Osteocyte (in vitro differentiated cells): ENCODE results near the gene RTCA. TPM values are rescaled to one million over a fixed set of nuclear protein-coding genes. Genes with fewer than 3 reads are reported as not detected.

Source experiments
- DNase-seq: peaks from one replicate; pipeline ENCODE4 v3.0.0; 2021; ENCODE audit warnings: mixed read lengths; ENCODE audit not compliant: unreplicated experiment; ENCODE audit errors: extremely low spot score
- H3K27ac Mint-ChIP-seq: one replicate; pipeline ENCODE4 v1.8.0; 2021; ENCODE audit warnings: mild to moderate bottlenecking, mixed read lengths; ENCODE audit not compliant: unreplicated experiment
- H3K27me3 Mint-ChIP-seq: one replicate; pipeline ENCODE4 v1.8.0; 2021; ENCODE audit warnings: mixed read lengths; ENCODE audit not compliant: unreplicated experiment
- H3K36me3 Mint-ChIP-seq: one replicate; pipeline ENCODE4 v1.8.0; 2021; ENCODE audit warnings: mixed read lengths; ENCODE audit not compliant: unreplicated experiment
- H3K4me1 Mint-ChIP-seq: one replicate; pipeline ENCODE4 v1.8.0; 2021; ENCODE audit warnings: mixed read lengths; ENCODE audit not compliant: unreplicated experiment
- H3K4me3 Mint-ChIP-seq: one replicate; pipeline ENCODE4 v1.8.0; 2021; ENCODE audit warnings: mild to moderate bottlenecking, moderate library complexity, mixed read lengths; ENCODE audit not compliant: unreplicated experiment
- H3K9me3 Mint-ChIP-seq: one replicate; pipeline ENCODE4 v1.8.0; 2021; ENCODE audit warnings: mixed read lengths; ENCODE audit not compliant: unreplicated experiment
- long read RNA-seq: library from polyadenylated mRNA; unstranded; transcript quantifications from one replicate; pipeline ENCODE4 v2.0.0, GENCODE V29; 2021
- total RNA-seq: library from RNA; stranded (reverse); gene quantifications from 2 replicates; pipeline ENCODE4 v1.2.1, GENCODE V29; 2021
- TF ChIP-seq, protein P1 (sequence below): fragments of 200-600 bp; sonication (generic); IDR thresholded peaks from 2 replicates; pipeline ENCODE4 v1.5.0; 2021; ENCODE audit warnings: antibody characterized with exemption, mild to moderate bottlenecking, moderate library complexity

Gene RTCA
- 30.0 and 30.5 TPM in 2 replicates for total RNA-seq
- long read RNA-seq, transcript RTCA-203 (11 exons, 2,535 nt): major isoform, 208 of 259 reads
- long read RNA-seq, partial matches to known transcripts: 6 of 259 reads
- long read RNA-seq, other reads (novel, unspliced or antisense): 42 of 259 reads

DNA sequence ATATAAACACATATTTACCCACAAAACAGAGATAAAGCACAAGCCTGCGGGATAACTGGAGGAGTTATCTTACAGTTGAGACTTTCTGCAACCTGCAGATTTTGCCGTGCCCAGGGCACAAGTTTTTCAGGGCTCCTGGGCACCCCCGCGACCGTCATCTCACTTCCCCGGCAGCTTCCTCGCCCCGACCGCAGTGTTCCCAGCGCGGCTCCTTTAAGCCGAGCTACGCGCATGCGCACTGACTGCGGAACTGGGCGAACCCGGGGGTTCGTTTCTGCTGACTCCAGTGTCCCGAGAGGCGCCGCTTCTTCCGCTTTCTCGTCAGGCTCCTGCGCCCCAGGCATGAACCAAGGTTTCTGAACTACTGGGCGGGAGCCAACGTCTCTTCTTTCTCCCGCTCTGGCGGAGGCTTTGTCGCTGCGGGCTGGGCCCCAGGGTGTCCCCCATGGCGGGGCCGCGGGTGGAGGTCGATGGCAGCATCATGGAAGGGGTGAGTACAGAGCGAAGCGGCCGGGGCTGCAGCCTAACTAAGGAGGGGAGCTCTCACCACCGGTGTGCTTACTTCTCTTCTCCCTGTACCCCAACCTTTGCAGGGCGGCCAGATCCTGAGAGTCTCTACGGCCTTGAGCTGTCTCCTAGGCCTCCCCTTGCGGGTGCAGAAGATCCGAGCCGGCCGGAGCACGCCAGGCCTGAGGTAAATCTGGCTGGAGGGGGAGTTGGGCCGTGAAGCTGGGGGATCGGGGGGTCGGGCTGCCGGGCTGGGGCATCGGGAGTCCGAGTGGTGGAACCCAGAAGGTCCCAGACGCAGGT, at the start of gene RTCA:
RTCA (plus strand) TSS at position 286 of the 810 bp plus-strand sequence; CDS start at position 446, 160 bp downstream.
- peaks cover 8% of the 10 kb centered on the region for H3K9me3 Mint-ChIP-seq
- H3K36me3 Mint-ChIP-seq: peaks cover 29% of the 10 kb centered on the region
- H3K27me3 Mint-ChIP-seq: no peaks in the 10 kb centered on the region
- H3K4me1 Mint-ChIP-seq: peaks cover 16% of the 10 kb centered on the region
- peak; percentile 97 for DNase-seq
- peak within 1 kb of the TSS; percentile 100 for H3K4me3 Mint-ChIP-seq
- TF ChIP-seq, protein P1, sequence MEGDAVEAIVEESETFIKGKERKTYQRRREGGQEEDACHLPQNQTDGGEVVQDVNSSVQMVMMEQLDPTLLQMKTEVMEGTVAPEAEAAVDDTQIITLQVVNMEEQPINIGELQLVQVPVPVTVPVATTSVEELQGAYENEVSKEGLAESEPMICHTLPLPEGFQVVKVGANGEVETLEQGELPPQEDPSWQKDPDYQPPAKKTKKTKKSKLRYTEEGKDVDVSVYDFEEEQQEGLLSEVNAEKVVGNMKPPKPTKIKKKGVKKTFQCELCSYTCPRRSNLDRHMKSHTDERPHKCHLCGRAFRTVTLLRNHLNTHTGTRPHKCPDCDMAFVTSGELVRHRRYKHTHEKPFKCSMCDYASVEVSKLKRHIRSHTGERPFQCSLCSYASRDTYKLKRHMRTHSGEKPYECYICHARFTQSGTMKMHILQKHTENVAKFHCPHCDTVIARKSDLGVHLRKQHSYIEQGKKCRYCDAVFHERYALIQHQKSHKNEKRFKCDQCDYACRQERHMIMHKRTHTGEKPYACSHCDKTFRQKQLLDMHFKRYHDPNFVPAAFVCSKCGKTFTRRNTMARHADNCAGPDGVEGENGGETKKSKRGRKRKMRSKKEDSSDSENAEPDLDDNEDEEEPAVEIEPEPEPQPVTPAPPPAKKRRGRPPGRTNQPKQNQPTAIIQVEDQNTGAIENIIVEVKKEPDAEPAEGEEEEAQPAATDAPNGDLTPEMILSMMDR: no peak
- H3K27ac Mint-ChIP-seq: peak within 1 kb of the TSS; percentile 96

DNA sequence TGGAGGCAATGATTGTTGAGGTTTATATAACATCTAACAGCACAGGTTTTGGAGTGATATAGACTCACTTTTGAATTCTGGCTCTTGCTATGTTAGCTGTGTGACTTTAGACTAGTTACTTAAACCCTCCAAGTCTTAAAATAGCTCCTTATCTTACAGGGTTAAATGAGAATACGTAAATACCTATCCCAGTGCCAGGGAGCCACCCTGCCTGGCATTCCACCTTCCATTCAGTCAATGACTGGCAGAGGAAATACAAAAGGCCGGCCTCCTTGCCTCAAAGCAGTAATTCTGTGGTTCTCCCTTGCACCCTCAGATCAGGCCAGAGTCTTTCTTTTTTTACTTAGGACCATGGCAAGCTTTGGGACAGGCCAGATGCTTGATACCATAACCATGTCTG, 48.2 kb upstream of the RTCA start:
- TF ChIP-seq, protein P1: no peak
- H3K27me3 Mint-ChIP-seq: no peaks in the 10 kb centered on the region
- no peaks in the 10 kb centered on the region for H3K4me1 Mint-ChIP-seq

DNA sequence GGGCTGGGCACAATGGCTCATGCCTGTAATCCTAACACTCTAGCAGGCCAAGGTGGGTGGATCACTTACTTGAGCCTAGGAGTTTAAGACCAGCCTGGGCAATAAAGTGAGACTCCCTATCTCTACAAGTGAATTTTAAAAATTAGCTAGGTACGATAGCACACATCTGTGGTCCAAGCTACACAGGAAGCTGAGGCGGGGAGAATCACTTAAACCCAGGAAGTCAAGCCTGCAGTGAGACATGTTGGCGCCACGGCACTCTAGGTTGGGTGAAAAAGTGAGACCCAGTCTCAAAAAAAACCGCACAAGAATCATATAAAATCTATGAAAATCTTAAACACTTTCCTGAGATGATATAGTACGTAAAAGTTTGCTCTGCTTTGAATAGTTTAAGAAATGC, 46.6 kb upstream of the RTCA start:
- TF ChIP-seq, protein P1: no peak
- no peak for DNase-seq
- Mint-ChIP-seq H3K4me1 (no peaks in the 10 kb centered on the region), H3K9me3 (no peaks in the 10 kb centered on the region), H3K27me3 (no peaks in the 10 kb centered on the region), H3K27ac (no peak overlapping the region), H3K4me3 (no peak overlapping the region), H3K36me3 (peaks cover 23% of the 10 kb centered on the region)

More for the DNA sequence above, 48.2 kb upstream of the RTCA start:
- Mint-ChIP-seq H3K4me3 (no peak overlapping the region), H3K36me3 (peaks cover 29% of the 10 kb centered on the region), H3K27ac (no peak overlapping the region), H3K9me3 (no peaks in the 10 kb centered on the region)
- DNase-seq: no peak

DNA sequence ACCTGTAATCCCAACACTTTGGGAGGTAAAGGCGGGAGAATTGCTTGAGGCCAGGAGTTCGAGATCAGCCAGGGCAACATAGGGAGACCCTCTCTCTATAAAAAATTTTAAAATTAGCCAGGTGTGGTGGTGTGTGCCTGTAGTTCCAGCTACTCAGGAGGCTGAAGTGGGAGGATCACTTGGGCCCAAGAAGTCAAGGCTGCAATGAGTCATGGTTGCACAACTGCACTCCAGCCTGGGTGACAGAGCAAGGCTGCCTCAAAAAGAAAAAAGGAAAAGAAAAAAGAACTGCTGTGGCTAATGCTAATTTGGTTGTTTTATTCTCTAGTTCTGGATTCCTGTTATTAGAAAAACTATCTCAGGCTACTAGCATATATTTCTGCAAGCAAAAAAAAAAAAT, 46.1 kb upstream of the RTCA start:
- H3K9me3 Mint-ChIP-seq: no peaks in the 10 kb centered on the region
- no peak overlapping the region for H3K4me3 Mint-ChIP-seq

DNA sequence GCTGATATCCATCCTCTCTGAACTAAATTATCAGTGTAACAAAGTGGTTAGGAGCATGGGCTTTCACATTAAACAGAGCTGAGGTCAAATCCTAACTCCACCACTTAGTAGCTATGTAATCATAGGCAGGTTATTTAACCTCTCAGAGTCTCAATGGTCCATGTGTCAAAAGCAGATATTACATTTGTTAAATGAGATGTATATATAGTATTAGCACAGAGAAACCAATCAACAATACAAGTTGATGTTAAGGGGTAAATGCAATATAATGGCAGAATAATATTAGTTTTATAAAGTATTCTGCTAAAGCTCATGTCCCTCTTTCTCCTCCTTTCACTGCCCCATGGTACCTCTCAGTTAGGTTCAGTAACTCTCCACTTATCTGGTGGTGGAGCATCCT, 43.6 kb upstream of the RTCA start:
- H3K27ac Mint-ChIP-seq: no peak overlapping the region
- DNase-seq: no peak
- no peaks in the 10 kb centered on the region for H3K4me1 Mint-ChIP-seq
- TF ChIP-seq, protein P1: no peak
- H3K36me3 Mint-ChIP-seq: peaks cover 17% of the 10 kb centered on the region
- no peaks in the 10 kb centered on the region for H3K9me3 Mint-ChIP-seq
- H3K27me3 Mint-ChIP-seq: no peaks in the 10 kb centered on the region
- no peak overlapping the region for H3K4me3 Mint-ChIP-seq

More for the DNA sequence above, 46.1 kb upstream of the RTCA start:
- Mint-ChIP-seq H3K27me3 (no peaks in the 10 kb centered on the region), H3K36me3 (peaks cover 23% of the 10 kb centered on the region), H3K27ac (no peak overlapping the region), H3K4me1 (no peaks in the 10 kb centered on the region)
- DNase-seq: no peak
- TF ChIP-seq, protein P1: no peak
